GM12801 (cell line): Measurements from ENCODE around the gene HEXA.

ENCODE experiments used
- CTCF ChIP-seq: IDR thresholded peaks from one replicate; pipeline ENCODE4 v1.5.1; 2011; ENCODE audit warnings: control low read depth; ENCODE audit not compliant: insufficient read length; ENCODE audit errors: extremely low read depth

The HEXA gene

GRCh38 chr15:72345806-72346205 is 30.0 kb downstream of the HEXA start:
- TF ChIP-seq CTCF: no peak

GRCh38 chr15:72345280-72345679 is 30.5 kb downstream of the HEXA start:
- TF ChIP-seq CTCF: no peak

GRCh38 chr15:72344602-72345001 is 31.2 kb downstream of the HEXA start:
- no peak for TF ChIP-seq CTCF

- TF ChIP-seq CTCF: no peak
Measured at GRCh38 chr15:72342385-72342784, 33.4 kb downstream of the HEXA start.

GRCh38 chr15:72341361-72341760 is 34.5 kb downstream of the HEXA start:
- TF ChIP-seq CTCF: no peak

GRCh38 chr15:72340366-72340765 is 35.4 kb downstream of the HEXA start:
- TF ChIP-seq CTCF: no peak

- no peak for TF ChIP-seq CTCF
Measured at GRCh38 chr15:72339777-72340177, 36.0 kb downstream of the HEXA start.

GRCh38 chr15:72338617-72339321 is 37.0 kb downstream of the HEXA start:
- no peak for TF ChIP-seq CTCF
